Smooth muscle cell (in vitro differentiated cells): ENCODE results near the gene CLIC5. TPM values are rescaled to one million over a fixed set of nuclear protein-coding genes. Genes with fewer than 3 reads are reported as not detected.

Experiments
- DNase-seq: peaks from one replicate; lab custom pipeline; 2025; ENCODE audit not compliant: unreplicated experiment; lab: John Stamatoyannopoulos, UW
- H2AFZ ChIP-seq: fragments of 200-600 bp; sonication (generic); 2 replicates; pipeline ENCODE4 v1.6.0; 2016; ENCODE audit warnings: antibody characterized with exemption, low read depth, mild to moderate bottlenecking
- H3F3A ChIP-seq: fragments of 200-600 bp; sonication (generic); 2 replicates; pipeline ENCODE4 v1.6.0; 2017; ENCODE audit warnings: antibody characterized with exemption, low read depth
- H3K27ac ChIP-seq: fragments of 200-600 bp; sonication (generic); 2 replicates; pipeline ENCODE4 v1.5.1; 2016; ENCODE audit warnings: low read depth, mild to moderate bottlenecking
- H3K27me3 ChIP-seq: fragments of 200-600 bp; sonication (generic); 2 replicates; pipeline ENCODE4 v1.6.1; 2016; ENCODE audit warnings: low read depth, mild to moderate bottlenecking
- H3K36me3 ChIP-seq: fragments of 200-600 bp; sonication (generic); 2 replicates; pipeline ENCODE4 v1.5.1; 2016; ENCODE audit warnings: low read depth
- H3K4me1 ChIP-seq: fragments of 200-600 bp; sonication (generic); 2 replicates; pipeline ENCODE4 v1.5.1; 2016; ENCODE audit warnings: low read depth
- H3K4me2 ChIP-seq: fragments of 200-600 bp; sonication (generic); 2 replicates; pipeline ENCODE4 v1.6.0; 2016; ENCODE audit warnings: mild to moderate bottlenecking
- H3K4me3 ChIP-seq: fragments of 200-600 bp; sonication (generic); 2 replicates; pipeline ENCODE4 v1.5.1; 2016; ENCODE audit warnings: mild to moderate bottlenecking
- H3K79me2 ChIP-seq: fragments of 200-600 bp; sonication (generic); 2 replicates; pipeline ENCODE4 v1.6.0; 2016; ENCODE audit warnings: low read depth, mild to moderate bottlenecking
- H3K9ac ChIP-seq: fragments of 200-600 bp; sonication (generic); 2 replicates; pipeline ENCODE4 v1.6.0; 2016; ENCODE audit warnings: low read depth
- H3K9me3 ChIP-seq: fragments of 200-600 bp; sonication (generic); replicated peaks from 2 replicates; pipeline ENCODE4 v1.5.1; 2016; ENCODE audit warnings: low read depth
- H4K20me1 ChIP-seq: fragments of 200-600 bp; sonication (generic); 2 replicates; pipeline ENCODE4 v1.6.0; 2016; ENCODE audit warnings: low read depth
- WGBS: methylation state at CpG from one replicate; pipeline ENCODE4 v1.1.7; 2016; ENCODE audit warnings: low lambda C conversion rate; 5-methylcytosine and 5-hydroxymethylcytosine counted together
- polyA plus RNA-seq: library from polyadenylated mRNA; unstranded; fragments of >200 nt; fragmentation: Nextera tagmentation; extraction: Ambion mirVana; gene quantifications from 2 replicates; pipeline ENCODE4 v1.2.1, GENCODE V29; 2016
- total RNA-seq: library from RNA; depleted of rRNA; stranded (reverse); fragments of >200 nt; gene quantifications from 2 replicates; pipeline ENCODE4 v1.2.3, GENCODE V29; 2014
- TF ChIP-seq, protein P1 (sequence below): fragments of 200-600 bp; sonication (generic); IDR thresholded peaks from 2 replicates; pipeline ENCODE4 v1.5.1; 2017; ENCODE audit warnings: borderline replicate concordance, mild to moderate bottlenecking, antibody characterized with exemption; ENCODE audit not compliant: insufficient read depth, poor library complexity, severe bottlenecking

CLIC5 gene
- total and polyA plus RNA-seq, 2 experiments from 2014 or later = 0.97 to 4.4 TPM

DNA sequence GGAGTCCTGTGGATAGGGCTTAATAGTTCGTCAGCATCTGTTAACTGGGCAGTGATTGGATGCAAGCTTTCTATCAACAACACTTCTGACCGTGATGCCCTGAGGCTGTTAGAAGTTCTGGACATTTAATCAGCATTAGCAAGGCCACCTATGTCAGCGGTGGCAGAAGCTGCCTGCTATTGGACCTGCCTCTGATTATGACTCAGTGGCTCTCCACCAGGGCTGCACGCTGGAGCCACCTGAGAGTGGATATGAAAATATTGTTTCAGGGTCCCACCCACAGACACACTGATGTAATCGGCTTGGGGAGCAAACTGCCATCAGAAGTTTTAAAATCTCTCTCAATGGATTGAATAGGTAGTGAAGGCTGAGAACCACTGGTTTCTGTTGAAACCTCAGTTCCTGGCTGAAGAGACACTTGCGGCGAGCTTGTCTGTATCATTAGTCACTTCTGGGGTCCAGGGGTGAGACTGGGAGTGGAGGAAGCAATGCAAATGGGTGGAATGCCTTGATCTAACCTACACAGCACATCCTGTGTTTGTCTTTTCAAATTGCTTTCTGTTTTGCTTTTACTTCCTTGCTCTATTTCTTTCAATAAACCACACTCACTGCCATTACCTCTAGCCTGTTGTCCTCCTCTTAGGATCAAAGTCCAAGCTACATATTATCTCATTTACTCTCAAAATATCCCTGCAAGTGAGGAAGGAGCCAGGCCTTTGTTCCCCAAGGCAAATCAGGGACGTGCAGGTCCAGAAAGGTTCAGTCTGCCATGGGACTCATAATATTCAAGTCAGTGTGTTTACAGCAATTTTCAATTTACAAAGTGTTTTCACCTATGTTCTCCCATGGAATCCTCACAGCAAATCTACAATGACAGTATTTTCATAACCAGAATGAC, 4.2 kb downstream of the CLIC5 start:
- Histone ChIP-seq H3K4me2 (no peak overlapping the region), H3K27me3 (peaks cover 51% of the 10 kb centered on the region), H4K20me1 (no peaks in the 10 kb centered on the region), H3K9ac (no peak overlapping the region), H3K27ac (no peak overlapping the region), H3F3A (no peaks in the 10 kb centered on the region), H3K36me3 (no peaks in the 10 kb centered on the region), H3K4me3 (no peak overlapping the region), H3K9me3 (no peaks in the 10 kb centered on the region), H3K4me1 (peaks cover 15% of the 10 kb centered on the region), H3K79me2 (no peaks in the 10 kb centered on the region), H2AFZ (no peak overlapping the region)
- TF ChIP-seq, protein P1, sequence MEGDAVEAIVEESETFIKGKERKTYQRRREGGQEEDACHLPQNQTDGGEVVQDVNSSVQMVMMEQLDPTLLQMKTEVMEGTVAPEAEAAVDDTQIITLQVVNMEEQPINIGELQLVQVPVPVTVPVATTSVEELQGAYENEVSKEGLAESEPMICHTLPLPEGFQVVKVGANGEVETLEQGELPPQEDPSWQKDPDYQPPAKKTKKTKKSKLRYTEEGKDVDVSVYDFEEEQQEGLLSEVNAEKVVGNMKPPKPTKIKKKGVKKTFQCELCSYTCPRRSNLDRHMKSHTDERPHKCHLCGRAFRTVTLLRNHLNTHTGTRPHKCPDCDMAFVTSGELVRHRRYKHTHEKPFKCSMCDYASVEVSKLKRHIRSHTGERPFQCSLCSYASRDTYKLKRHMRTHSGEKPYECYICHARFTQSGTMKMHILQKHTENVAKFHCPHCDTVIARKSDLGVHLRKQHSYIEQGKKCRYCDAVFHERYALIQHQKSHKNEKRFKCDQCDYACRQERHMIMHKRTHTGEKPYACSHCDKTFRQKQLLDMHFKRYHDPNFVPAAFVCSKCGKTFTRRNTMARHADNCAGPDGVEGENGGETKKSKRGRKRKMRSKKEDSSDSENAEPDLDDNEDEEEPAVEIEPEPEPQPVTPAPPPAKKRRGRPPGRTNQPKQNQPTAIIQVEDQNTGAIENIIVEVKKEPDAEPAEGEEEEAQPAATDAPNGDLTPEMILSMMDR = no peak
- 58% methylated on average over 8 of the region's 8 CpGs for WGBS
- no peak for DNase-seq

DNA sequence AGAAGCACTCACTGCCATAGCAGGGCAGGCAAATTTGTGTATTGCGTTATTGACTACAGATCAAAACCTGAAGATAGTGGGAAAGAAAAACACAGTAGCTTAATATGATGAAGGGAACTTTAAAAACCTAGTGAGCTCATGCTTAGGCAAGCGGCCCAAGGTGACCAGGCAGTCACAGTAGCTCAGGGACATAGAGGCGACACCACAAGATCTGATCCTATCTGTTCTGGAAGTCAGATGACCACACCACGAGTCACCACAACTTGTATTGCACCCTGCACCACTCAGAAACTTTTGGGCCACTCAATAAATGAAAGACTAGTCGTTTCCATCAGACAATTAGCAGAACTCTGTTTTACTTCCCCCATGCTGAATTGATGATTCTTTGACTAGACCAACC, 4.9 kb downstream of the CLIC5 start:
- no peak overlapping the region for H3K27ac ChIP-seq
- no peak overlapping the region for H2AFZ ChIP-seq
- H3K36me3 ChIP-seq = no peaks in the 10 kb centered on the region
- no peaks in the 10 kb centered on the region for H4K20me1 ChIP-seq
- H3F3A ChIP-seq = no peaks in the 10 kb centered on the region
- TF ChIP-seq, protein P1 = no peak
- H3K9ac ChIP-seq = no peak overlapping the region
- WGBS = 67% methylated on average over 5 of the region's 5 CpGs
- peaks cover 45% of the 10 kb centered on the region for H3K27me3 ChIP-seq
- no peaks in the 10 kb centered on the region for H3K79me2 ChIP-seq
- H3K4me1 ChIP-seq = peaks cover 15% of the 10 kb centered on the region
- no peaks in the 10 kb centered on the region for H3K9me3 ChIP-seq
- no peak overlapping the region for H3K4me2 ChIP-seq
- no peak for DNase-seq
- no peak overlapping the region for H3K4me3 ChIP-seq

DNA sequence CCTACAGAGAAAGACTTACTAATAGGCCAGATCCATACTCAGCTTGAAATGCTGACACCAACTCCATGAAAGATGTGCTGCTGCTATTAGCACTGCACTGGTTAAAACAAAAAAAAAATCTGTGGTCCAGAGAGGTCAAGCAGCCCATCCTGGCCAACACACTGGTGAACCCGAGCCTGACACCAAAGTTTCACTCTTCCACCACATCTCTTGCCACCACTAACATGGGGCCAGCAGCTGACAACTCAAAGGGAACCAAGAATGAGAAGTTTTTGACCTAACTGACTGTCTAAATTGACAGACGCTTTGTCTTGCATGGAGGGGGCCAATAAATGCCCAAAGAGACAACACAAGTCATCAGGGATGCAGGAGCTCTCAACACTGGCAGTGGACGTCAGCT, 5.4 kb downstream of the CLIC5 start:
- TF ChIP-seq, protein P1 = no peak
- Histone ChIP-seq H3K4me2 (no peak overlapping the region), H3K27me3 (peaks cover 40% of the 10 kb centered on the region), H3K79me2 (no peaks in the 10 kb centered on the region), H3K9me3 (no peaks in the 10 kb centered on the region), H3K27ac (no peak overlapping the region), H2AFZ (no peak overlapping the region), H3K9ac (no peak overlapping the region), H3F3A (no peaks in the 10 kb centered on the region), H3K4me3 (no peak overlapping the region), H3K36me3 (no peaks in the 10 kb centered on the region), H4K20me1 (no peaks in the 10 kb centered on the region), H3K4me1 (peaks cover 11% of the 10 kb centered on the region)
- no peak for DNase-seq
- WGBS = 64% methylated on average over 3 of the region's 3 CpGs
